H1 (cell line): ENCODE data around the gene C11orf98. TPM values are rescaled to one million over a fixed set of nuclear protein-coding genes. Genes with fewer than 3 reads are reported as not detected.

ENCODE experiments used
- CTCF ChIA-PET: fragments of 300-600 bp; sonication (Branson Sonifier 250); formaldehyde crosslinking; loops from one replicate; lab custom pipeline; 2021; ENCODE audit not compliant: partially characterized antibody; lab: Charles Lee
- POLR2A ChIA-PET: fragments of 300-600 bp; sonication (Branson Sonifier 250); formaldehyde crosslinking; loops from one replicate; lab custom pipeline; 2021; ENCODE audit warnings: inconsistent platforms; ENCODE audit not compliant: partially characterized antibody; lab: Charles Lee
- DNase-seq, 2 experiments: peaks; one replicate each; pipeline versions ENCODE4 v3.0.0 to v3.0.0-alpha.2; 2010 to 2022; ENCODE audit warnings: low spot score in 2 of 2, low read depth in 1 of 2, mixed read lengths in 1 of 2
- FAIRE-seq: peaks from 2 replicates; lab custom pipeline; 2011; peaks lifted over from hg19 to GRCh38; lab: Jason Lieb, UNC
- H2AFZ ChIP-seq: 2 replicates; pipeline ENCODE4 v1.8.1; 2012; ENCODE audit warnings: low read length, inconsistent platforms
- H2AK5ac ChIP-seq: 2 replicates; pipeline ENCODE4 v1.6.1; 2013; ENCODE audit warnings: low read depth, low read length
- H2BK120ac ChIP-seq: replicated peaks from 2 replicates; pipeline ENCODE3; 2013; ENCODE audit warnings: low read depth, low read length, inconsistent platforms
- H2BK12ac ChIP-seq: 2 replicates; pipeline ENCODE4 v1.6.1; 2013; ENCODE audit warnings: low read depth, low read length
- H2BK15ac ChIP-seq: 2 replicates; pipeline ENCODE4 v1.6.1; 2013; ENCODE audit warnings: low read length
- H2BK20ac ChIP-seq: 2 replicates; pipeline ENCODE4 v1.6.1; 2013; ENCODE audit warnings: low read length
- H2BK5ac ChIP-seq: 2 replicates; pipeline ENCODE4 v1.6.1; 2013; ENCODE audit warnings: low read depth, low read length
- H3K14ac ChIP-seq: 2 replicates; pipeline ENCODE4 v1.6.1; 2013; ENCODE audit warnings: inconsistent platforms; ENCODE audit not compliant: insufficient read length
- H3K18ac ChIP-seq: 2 replicates; pipeline ENCODE4 v1.6.1; 2013; ENCODE audit warnings: low read length; ENCODE audit errors: extremely low read depth
- H3K23ac ChIP-seq: 2 replicates; pipeline ENCODE4 v1.6.1; 2013; ENCODE audit warnings: inconsistent platforms; ENCODE audit not compliant: insufficient read length
- H3K23me2 ChIP-seq: 2 replicates; pipeline ENCODE4 v1.6.1; 2013; ENCODE audit warnings: low read depth, low read length
- H3K27ac ChIP-seq: 2 replicates; pipeline ENCODE4 v1.6.1; 2011; ENCODE audit warnings: low read depth, low read length, inconsistent platforms
- H3K27me3 ChIP-seq, 4 experiments: replicated peaks in 1 of 4; 1 replicate in 1 of 4; 2 replicates in 3 of 4; pipeline versions ENCODE4 v1.6.1 to v1.8.1; 2011 to 2013; ENCODE audit warnings: low read length in 3 of 4, mild to moderate bottlenecking in 3 of 4, inconsistent platforms in 2 of 4, mixed read lengths in 2 of 4, moderate library complexity in 1 of 4; ENCODE audit not compliant: control insufficient read depth in 3 of 4, insufficient read depth in 3 of 4; ENCODE audit errors: extremely low read depth in 1 of 4
- H3K36me3 ChIP-seq, 4 experiments: 2 replicates each; pipeline versions ENCODE4 v1.6.1 to v1.8.1; 2011 to 2013; ENCODE audit warnings: mild to moderate bottlenecking in 4 of 4, low read length in 3 of 4, moderate library complexity in 2 of 4, control low read depth in 1 of 4, inconsistent platforms in 1 of 4; ENCODE audit not compliant: insufficient read depth in 4 of 4, control insufficient read depth in 2 of 4
- H3K4ac ChIP-seq: replicated peaks from 2 replicates; pipeline ENCODE3; 2013; ENCODE audit warnings: low read length, low read depth, mixed read lengths, inconsistent platforms; ENCODE audit not compliant: insufficient read length
- H3K4me1 ChIP-seq, 4 experiments: replicated peaks in 1 of 4; 1 replicate in 1 of 4; 2 replicates in 3 of 4; pipeline versions ENCODE4 v1.6.1 to v1.8.1; 2011 to 2013; ENCODE audit warnings: low read length in 3 of 4, inconsistent platforms in 2 of 4, mixed read lengths in 1 of 4; ENCODE audit not compliant: insufficient read depth in 4 of 4, control insufficient read depth in 3 of 4
- H3K4me2 ChIP-seq, 2 experiments: 2 replicates each; pipeline versions ENCODE4 v1.6.1 to v1.8.1; 2011 to 2013; ENCODE audit warnings: low read depth in 2 of 2, low read length in 2 of 2, control low read depth in 1 of 2, inconsistent platforms in 1 of 2, mild to moderate bottlenecking in 1 of 2; ENCODE audit not compliant: insufficient read depth in 1 of 2
- H3K4me3 ChIP-seq, 4 experiments: fragments of 200-600, 300-600 bp in 1 of 4; sonication (generic), shearing (Covaris generic), sonication (Bioruptor Twin) in 1 of 4; 2 replicates each; pipeline versions ENCODE4 v1.5.1 to v1.8.1; 2011 to 2016; ENCODE audit warnings: low read length in 4 of 4, low read depth in 3 of 4, control low read depth in 2 of 4, inconsistent platforms in 2 of 4, mild to moderate bottlenecking in 2 of 4, mixed read lengths in 1 of 4, moderate library complexity in 1 of 4; ENCODE audit not compliant: insufficient read depth in 2 of 4; ENCODE audit errors: extremely low read depth in 1 of 4
- H3K56ac ChIP-seq: replicated peaks from 2 replicates; pipeline ENCODE3; 2013; ENCODE audit warnings: low read depth, mild to moderate bottlenecking, mixed read lengths, low read length, inconsistent platforms; ENCODE audit not compliant: insufficient read length
- H3K79me1 ChIP-seq: 2 replicates; pipeline ENCODE4 v1.6.1; 2013; ENCODE audit warnings: low read depth, low read length, control low read depth
- H3K79me2 ChIP-seq, 2 experiments: 2 replicates each; pipeline versions ENCODE4 v1.6.1 to v1.8.1; 2012 to 2013; ENCODE audit warnings: low read length in 2 of 2, mild to moderate bottlenecking in 2 of 2, inconsistent platforms in 1 of 2; ENCODE audit not compliant: insufficient read depth in 2 of 2, control insufficient read depth in 1 of 2
- H3K9ac ChIP-seq, 4 experiments: replicated peaks in 1 of 4; 1 replicate in 1 of 4; 2 replicates in 3 of 4; pipeline versions ENCODE4 v1.6.1 to v1.8.1; 2011 to 2013; ENCODE audit warnings: low read depth in 3 of 4, low read length in 3 of 4, control low read depth in 2 of 4, mild to moderate bottlenecking in 2 of 4, moderate library complexity in 2 of 4, inconsistent platforms in 1 of 4; ENCODE audit errors: extremely low read depth in 1 of 4
- H3K9me3 ChIP-seq, 2 experiments: 2 replicates each; pipeline versions ENCODE4 v1.6.1 to v1.8.1; 2012 to 2013; ENCODE audit warnings: mild to moderate bottlenecking in 2 of 2, moderate library complexity in 2 of 2, control low read depth in 1 of 2, inconsistent platforms in 1 of 2, low read depth in 1 of 2, low read length in 1 of 2, mixed read lengths in 1 of 2; ENCODE audit not compliant: insufficient read depth in 2 of 2
- H4K20me1 ChIP-seq, 2 experiments: replicated peaks in 1 of 2; 2 replicates each; pipeline versions ENCODE3 to v1.8.1; 2011 to 2013; ENCODE audit warnings: inconsistent platforms in 2 of 2, low read length in 2 of 2, mild to moderate bottlenecking in 1 of 2; ENCODE audit not compliant: insufficient read depth in 2 of 2, control insufficient read depth in 1 of 2
- H4K5ac ChIP-seq: 2 replicates; pipeline ENCODE4 v1.6.1; 2013; ENCODE audit warnings: low read length, low read depth, mixed read lengths, inconsistent platforms; ENCODE audit not compliant: insufficient read length
- H4K8ac ChIP-seq: 2 replicates; pipeline ENCODE4 v1.8.0; 2013; ENCODE audit warnings: mild to moderate bottlenecking, moderate library complexity, low read length, inconsistent platforms; ENCODE audit not compliant: insufficient read depth; ENCODE audit errors: extremely low read depth
- H4K91ac ChIP-seq: replicated peaks from 2 replicates; pipeline ENCODE3; 2013; ENCODE audit warnings: low read length, mixed read lengths, inconsistent platforms; ENCODE audit not compliant: insufficient read length
- POLR2A ChIP-seq, 2 experiments: IDR thresholded peaks; 1 replicate in 1 of 2; 2 replicates in 1 of 2; pipeline ENCODE4 v1.6.1; 2011; ENCODE audit warnings: low read depth in 2 of 2, low read length in 2 of 2, mild to moderate bottlenecking in 2 of 2; ENCODE audit errors: control extremely low read depth in 1 of 2
- RBBP5 ChIP-seq: IDR thresholded peaks from 2 replicates; pipeline ENCODE4 v1.7.1; 2012; ENCODE audit warnings: low read depth, mild to moderate bottlenecking, inconsistent platforms, low read length, moderate library complexity, borderline replicate concordance
- SIRT6 ChIP-seq: IDR thresholded peaks from one replicate; pipeline ENCODE4 v1.7.1; 2012; ENCODE audit warnings: low read length, inconsistent platforms
- TCF12 ChIP-seq: IDR thresholded peaks from 2 replicates; pipeline ENCODE4 v1.6.1; 2011; ENCODE audit warnings: low read depth, mild to moderate bottlenecking, low read length
- TEAD4 ChIP-seq: IDR thresholded peaks from 2 replicates; pipeline ENCODE4 v1.6.1; 2012; ENCODE audit warnings: low read depth, low read length, inconsistent platforms, mixed read lengths
- ZNF274 ChIP-seq: IDR thresholded peaks from 2 replicates; pipeline ENCODE4 v1.7.0; 2012; ENCODE audit warnings: low read length, borderline replicate concordance; ENCODE audit errors: extremely low read depth
- WGBS, 2 experiments: shearing (Covaris generic) in 1 of 2; methylation state at CpG; one replicate each; pipeline versions ENCODE4 v1.1.6 to v1.1.7; 2013 to 2015; ENCODE audit warnings: low lambda C conversion rate in 2 of 2, mixed read lengths in 2 of 2, inconsistent platforms in 1 of 2, low coverage in 1 of 2, missing lambda C conversion rate in 1 of 2; ENCODE audit not compliant: insufficient replicate concordance in 2 of 2, insufficient coverage in 1 of 2, insufficient read length in 1 of 2; ENCODE audit errors: extremely low coverage in 1 of 2, missing lambda C conversion rate in 1 of 2; 5-methylcytosine and 5-hydroxymethylcytosine counted together
- polyA plus RNA-seq, 7 experiments: library from polyadenylated mRNA; depleted of rRNA in 3 of 7; stranded (reverse) in 5 of 7; unstranded in 2 of 7; fragments of >200 nt in 5 of 7; fragments of 200-250 nt in 2 of 7; gene quantifications; 1 replicate in 5 of 7; 2 replicates in 1 of 7; 4 replicates in 1 of 7; pipeline versions ENCODE4 v1.2.1 to v1.2.3, GENCODE V29; 2011 to 2013; ENCODE audit warnings: missing spikeins in 2 of 7, mixed read lengths in 2 of 7
- total RNA-seq: library from RNA; stranded (reverse); fragmentation: NEBNext Ultra II Directional; extraction: Animal tissue kit (Norgen Biotek cat#: 25700); gene quantifications from 2 replicates; pipeline ENCODE4 v1.2.1, GENCODE V29; 2021

Gene C11orf98
- total and polyA plus RNA-seq, 2 of the 8 experiments (the other 6 are each of a cell fraction or from before 2014, with no cell fraction given): 68.0 to 171 TPM

DNA sequence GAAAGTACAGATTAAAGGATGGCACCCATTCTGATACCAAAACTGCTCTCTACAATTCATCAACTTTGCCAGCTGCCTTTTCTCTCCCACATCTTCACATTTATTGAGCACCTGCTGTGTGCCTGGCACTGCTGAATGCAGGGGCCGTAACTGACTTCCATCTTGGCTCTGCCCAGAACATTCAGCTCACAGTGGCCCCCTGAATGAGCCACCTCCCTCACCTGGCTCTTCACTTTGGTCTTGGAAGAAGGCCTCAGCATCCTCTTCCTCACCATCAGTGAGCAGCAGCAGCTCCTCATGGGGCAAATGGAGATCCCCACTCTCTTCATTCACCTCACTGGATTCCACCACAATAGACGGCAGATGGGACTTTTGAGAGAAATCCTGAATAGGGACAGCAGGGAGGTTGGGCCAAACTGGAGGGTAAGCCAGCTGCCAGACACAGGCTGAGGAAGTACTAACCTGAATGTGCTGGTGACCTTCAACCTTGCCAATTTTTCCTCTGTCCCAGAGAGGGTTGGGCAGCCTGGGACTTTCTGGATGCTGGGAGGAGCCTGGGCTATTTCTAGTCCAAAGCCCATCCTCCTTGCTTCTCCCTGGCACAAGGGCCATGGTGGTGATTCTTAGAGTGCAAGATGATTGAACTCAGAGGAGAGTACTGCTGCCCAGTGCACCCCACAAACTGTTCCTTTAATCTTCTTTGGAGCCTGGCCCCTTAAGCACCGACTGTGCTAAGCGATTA, 4.6 kb upstream of the C11orf98 start:
- Histone ChIP-seq H2BK20ac (no peak overlapping the region), H3K36me3 (peaks cover 2 to 28% (median 9%) of the 10 kb centered on the region in 4 experiments; a peak in 4 of 8 replicates), H3K18ac (peak overlapping the region; percentile 38; the same call in 1 of the 2 replicates), H3K4me1 (peaks cover 4 to 14% (median 9%) of the 10 kb centered on the region in 4 experiments), H4K20me1 (peaks cover 3 to 6% of the 10 kb centered on the region in 2 experiments), H3K56ac (no peak overlapping the region), H3K79me1 (peaks cover 12% of the 10 kb centered on the region), H2BK15ac (no peak overlapping the region), H2AFZ (no peak overlapping the region), H3K23me2 (peaks cover 23% of the 10 kb centered on the region), H3K4me3 (no peak overlapping the region), H3K27me3 (no peaks in the 10 kb centered on the region), H4K5ac (no peak overlapping the region), H3K14ac (no peak overlapping the region), H2BK12ac (no peak overlapping the region), H3K4ac (no peak overlapping the region), H3K9ac (no peak overlapping the region), H2AK5ac (no peak overlapping the region), H3K79me2 (peaks cover 7 to 30% of the 10 kb centered on the region in 2 experiments; a peak in 3 of 4 replicates), H4K8ac (no peak overlapping the region), H3K4me2 (no peak overlapping the region; a peak in 1 of 4 replicates), H2BK120ac (no peak overlapping the region), H3K9me3 (no peaks in the 10 kb centered on the region), H4K91ac (no peak overlapping the region), H2BK5ac (0 out of 2 replicates have a peak overlapping the region, but pooled peaks have one; percentile 1), H3K27ac (no peak overlapping the region), H3K23ac (no peak overlapping the region)
- FAIRE-seq: no peak
- WGBS, 2 experiments: 89% methylated on average over 4 of the region's 4 CpGs; no CpG with 5 or more reads in 1 of the 2 experiments
- ChIA-PET CTCF (interaction anchor here (0.6 to 3.1 kb wide), 8 partner anchors 11 to 95 kb away, joined by 3 to 13 read pairs (median 4); partner anchors contain the start of gene TUT1), POLR2A (interaction anchor here (0.9 to 61.4 kb wide), 13 partner anchors 9 to 171 kb away, joined by 3 to 2041 read pairs (median 6); partner anchors contain the start of genes BSCL2, C11orf98, CSKMT and GANAB)
- DNase-seq: no peak
- no peak for TF ChIP-seq SIRT6
- TF ChIP-seq TCF12: no peak
- no peak for TF ChIP-seq RBBP5
- 0 out of 3 replicates have a peak, but pooled peaks of 1 of the 2 experiments have one; percentile 38 for TF ChIP-seq POLR2A (IDR thresholded peaks at IDR 0.05; ENCODE audit: control extremely low read depth in 1 of 2, low read depth in 2 of 2, low read length in 2 of 2)
- TF ChIP-seq ZNF274: no peak
- TF ChIP-seq TEAD4: no peak
